ENCODE measurements around the gene TSC22D3.

GRCh38 chrX:107682256-107682655 lies 93.3 kb downstream of the TSC22D3 start:
- TF ChIP-seq POLR2A (IDR thresholded peaks at IDR 0.05; ENCODE audit: low read depth, low read length) (no peak), POLR2AphosphoS5 (IDR thresholded peaks at IDR 0.05; ENCODE audit: low read depth, low read length) (no peak), TAF1 (IDR thresholded peaks at IDR 0.05; ENCODE audit: borderline replicate concordance, low read depth, low read length) (no peak)
